Measurements from ENCODE around the gene MTCH2.

Gene MTCH2

DNA sequence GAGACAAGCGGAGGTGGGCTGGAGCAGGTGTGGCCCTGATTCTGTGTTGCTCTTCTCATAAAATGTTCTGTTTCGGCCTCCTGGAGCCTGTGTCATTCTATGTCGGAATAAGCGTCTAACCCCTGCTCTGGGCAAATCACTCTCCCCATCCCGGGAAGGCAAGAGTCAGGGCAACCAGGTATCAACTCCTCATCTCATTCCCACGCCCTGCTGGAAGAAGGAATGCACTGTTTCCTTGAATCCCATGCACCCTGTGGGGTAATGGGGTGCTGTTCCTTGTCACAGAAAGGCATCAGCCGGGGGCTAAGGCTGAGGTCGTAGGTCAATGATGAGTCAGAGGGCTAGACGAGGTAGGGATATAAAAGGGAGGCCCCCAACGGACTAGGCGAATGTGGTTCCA is 53.2 kb downstream of the MTCH2 start:
- no peak for DNase-seq

GRCh38 chr11:47587723-47588326 is 54.5 kb downstream of the MTCH2 start:
- DNase-seq: no peak

GRCh38 chr11:47587039-47587716 is 55.2 kb downstream of the MTCH2 start:
- no peak for DNase-seq

- DNase-seq: no peak
These were observed 56.1 kb downstream of the MTCH2 start, which contains the start of gene FAM180B for GRCh38 chr11:47586098-47586855. FAM180B (plus strand) TSS chr11:47586678; CDS start chr11:47586769, 91 bp downstream.

GRCh38 chr11:47583844-47584243 is 58.5 kb downstream of the MTCH2 start:
- no peak for DNase-seq

- DNase-seq: peak; percentile 93 to 96
These were observed 63.5 kb downstream of the MTCH2 start, which contains the start of the genes KBTBD4 and NDUFS3 for GRCh38 chr11:47578524-47579494. KBTBD4 (minus strand) TSS chr11:47578970; CDS start chr11:47578951, 19 bp downstream. NDUFS3 (plus strand) TSS chr11:47579074; CDS start chr11:47579092, 18 bp downstream.

DNA sequence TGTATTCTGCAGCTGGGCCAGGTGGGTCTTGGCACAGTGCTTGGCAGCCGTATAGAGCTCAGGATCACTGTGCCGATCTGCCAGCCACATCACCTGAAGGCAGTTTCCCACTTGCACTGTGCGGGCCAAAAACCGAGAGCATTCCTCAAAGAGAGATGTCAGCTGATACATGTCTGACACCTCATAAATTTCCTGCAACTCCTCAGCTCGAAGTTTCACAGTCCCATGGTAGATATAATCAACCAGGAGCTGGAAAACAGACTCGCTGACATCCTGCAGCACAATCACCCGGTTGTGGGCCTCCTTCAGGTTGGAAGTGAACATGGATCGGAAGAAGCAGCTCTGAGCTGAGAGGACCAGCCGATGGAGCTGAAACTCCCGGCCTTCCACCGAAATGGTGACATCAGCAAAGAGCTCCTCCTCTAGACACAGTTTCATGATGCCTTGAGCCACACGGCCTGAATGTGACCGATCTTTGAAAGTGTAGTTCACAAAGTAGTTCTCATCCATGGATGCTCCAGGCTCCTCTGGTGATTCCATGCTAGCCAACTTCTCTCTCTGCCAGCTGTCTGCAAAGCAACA is 64.8 kb downstream of the MTCH2 start:
- no peak for DNase-seq

DNA sequence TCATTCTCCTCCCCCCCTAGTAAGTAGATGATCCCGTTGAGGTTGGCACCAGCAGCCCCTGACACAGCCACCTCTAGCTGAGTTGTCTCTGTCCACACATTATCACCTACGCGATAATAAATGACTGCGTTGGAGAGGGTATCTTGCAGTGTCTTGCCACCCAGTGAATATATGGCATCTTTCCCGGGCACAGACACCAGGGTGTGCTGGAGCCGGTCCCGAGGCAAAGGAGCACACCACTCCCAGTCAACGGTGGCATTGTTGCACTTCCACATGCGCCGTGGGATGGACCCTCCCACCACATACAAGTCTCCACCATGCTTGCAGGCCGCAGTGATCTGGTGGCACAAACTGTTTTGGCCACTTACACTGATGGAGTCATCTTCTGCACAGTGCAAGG is 69.0 kb downstream of the MTCH2 start:
- no peak for DNase-seq

DNA sequence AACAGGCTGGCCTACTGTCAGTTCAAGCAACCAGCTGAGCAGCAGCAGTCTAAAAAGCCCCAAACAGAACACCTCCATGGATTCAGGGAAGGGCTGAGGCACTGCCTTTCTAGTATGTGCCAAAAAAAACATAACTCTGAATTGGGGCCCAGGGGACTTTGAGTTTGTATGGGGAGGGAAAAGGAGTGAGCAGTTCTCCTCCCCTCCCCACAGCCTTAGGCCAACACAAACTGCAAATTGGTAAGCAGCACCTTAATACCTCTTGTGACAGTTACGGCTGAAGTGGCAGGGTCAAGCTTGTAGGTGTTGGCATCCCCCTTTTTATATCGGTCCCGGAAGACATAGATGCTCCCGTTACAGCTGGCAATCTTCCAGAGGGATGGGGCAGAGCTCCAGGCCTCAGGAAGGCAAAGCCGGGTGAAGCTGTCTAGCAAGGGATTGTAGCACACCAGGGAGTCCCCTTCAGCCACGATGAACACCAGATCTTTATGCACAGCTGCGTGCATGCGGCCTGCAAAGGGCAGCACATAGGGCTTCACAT is 69.6 kb downstream of the MTCH2 start:
- peak in 1 of 2 experiments; percentile 77 for DNase-seq

DNA sequence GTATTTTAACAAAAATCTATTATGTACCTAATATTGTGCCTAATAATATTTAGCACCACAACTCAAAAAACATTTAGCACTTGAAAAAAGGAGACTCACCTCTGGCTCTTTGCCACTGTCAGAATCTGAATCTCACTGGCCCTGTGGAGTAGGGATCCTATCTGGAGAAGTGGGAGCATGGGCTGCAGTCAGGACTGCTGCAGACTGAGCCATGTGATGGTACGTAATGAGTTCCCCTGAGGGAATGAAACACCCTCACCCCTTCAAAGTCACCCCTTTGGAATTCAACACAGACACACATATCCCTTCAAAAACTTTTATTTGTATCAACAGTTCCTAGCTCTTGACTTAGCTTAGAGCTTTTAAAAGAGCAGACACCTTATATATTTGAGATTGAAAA is 70.5 kb downstream of the MTCH2 start:
- DNase-seq: no peak

GRCh38 chr11:47571357-47571729 is 71.0 kb downstream of the MTCH2 start:
- no peak for DNase-seq

DNA sequence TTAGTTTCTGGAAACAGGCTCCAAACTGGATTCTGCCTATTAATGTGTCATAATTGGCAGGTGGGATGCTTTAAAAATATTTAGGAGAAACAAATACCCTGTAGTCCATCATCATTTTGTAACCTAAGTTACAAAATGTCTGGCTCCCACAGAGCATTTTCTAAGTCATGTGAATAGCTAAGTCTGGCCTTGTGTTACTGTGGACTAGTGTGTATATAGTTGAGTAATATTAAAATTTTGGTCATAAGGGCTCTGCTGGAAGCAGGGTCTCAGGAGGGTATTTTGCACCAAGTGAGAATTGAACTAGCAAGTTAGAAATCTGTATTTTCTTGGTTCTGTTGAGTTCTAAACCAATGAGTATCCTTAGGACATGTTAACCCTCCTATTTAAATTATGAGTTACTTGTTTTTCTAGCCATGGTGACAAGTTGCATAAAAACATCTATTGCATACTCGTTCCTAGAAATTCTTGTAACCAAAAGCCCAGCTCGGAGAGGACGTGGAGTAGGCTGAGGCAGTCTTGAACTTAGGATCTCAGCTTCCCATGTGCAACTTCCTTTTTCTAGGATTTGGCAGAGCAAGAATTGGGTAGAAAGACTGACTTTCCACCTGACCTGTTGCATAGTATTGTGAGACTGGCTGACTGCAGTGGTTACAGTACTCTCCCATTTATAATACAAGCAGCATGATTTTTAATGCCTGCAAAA is 71.6 kb downstream of the MTCH2 start:
- DNase-seq: no peak

- no peak for DNase-seq
These were observed 72.7 kb downstream of the MTCH2 start for GRCh38 chr11:47569646-47570045.
